Testis (tissue), 2 donors: Measurements from ENCODE around the gene UPK3BL2.
"Not testable (repeated sequence)": the region's sequence is repeated elsewhere in the genome, so short reads cannot be mapped to it uniquely, and the experiment has no call there.

Source experiments
- CTCF ChIP-seq, 3 experiments: fragments of 450-650 bp in 2 of 3; fragments of 200-600 bp in 1 of 3; sonication (generic) in 1 of 3; IDR thresholded peaks; one replicate each; pipeline ENCODE4 v1.5.1; 2016 to 2019; ENCODE audit warnings: antibody characterized with exemption in 3 of 3, mild to moderate bottlenecking in 2 of 3, moderate library complexity in 1 of 3
- POLR2A ChIP-seq: fragments of 450-650 bp; IDR thresholded peaks from one replicate; pipeline ENCODE4 v1.6.1; 2017; ENCODE audit warnings: antibody characterized with exemption, mild to moderate bottlenecking, moderate library complexity

GRCh38 chr7:102568620-102569019 is 25.1 kb upstream of the UPK3BL2 start:
- not testable (repeated sequence) for TF ChIP-seq POLR2A; CTCF (IDR thresholded peaks at IDR 0.05)
